ENCODE data around the gene UBAP1L. TPM values are rescaled to one million over a fixed set of nuclear protein-coding genes. Genes with fewer than 3 reads are reported as not detected.
A peak's percentile ranks its signal among the peaks of the same experiment; 100 is the strongest.
"Not testable (repeated sequence)": the region's sequence is repeated elsewhere in the genome, so short reads cannot be mapped to it uniquely, and the experiment has no call there.

The UBAP1L gene
- total RNA-seq, 3 donors from 2014 or later = 5.2 to 6.1 (median 5.9) TPM

DNA sequence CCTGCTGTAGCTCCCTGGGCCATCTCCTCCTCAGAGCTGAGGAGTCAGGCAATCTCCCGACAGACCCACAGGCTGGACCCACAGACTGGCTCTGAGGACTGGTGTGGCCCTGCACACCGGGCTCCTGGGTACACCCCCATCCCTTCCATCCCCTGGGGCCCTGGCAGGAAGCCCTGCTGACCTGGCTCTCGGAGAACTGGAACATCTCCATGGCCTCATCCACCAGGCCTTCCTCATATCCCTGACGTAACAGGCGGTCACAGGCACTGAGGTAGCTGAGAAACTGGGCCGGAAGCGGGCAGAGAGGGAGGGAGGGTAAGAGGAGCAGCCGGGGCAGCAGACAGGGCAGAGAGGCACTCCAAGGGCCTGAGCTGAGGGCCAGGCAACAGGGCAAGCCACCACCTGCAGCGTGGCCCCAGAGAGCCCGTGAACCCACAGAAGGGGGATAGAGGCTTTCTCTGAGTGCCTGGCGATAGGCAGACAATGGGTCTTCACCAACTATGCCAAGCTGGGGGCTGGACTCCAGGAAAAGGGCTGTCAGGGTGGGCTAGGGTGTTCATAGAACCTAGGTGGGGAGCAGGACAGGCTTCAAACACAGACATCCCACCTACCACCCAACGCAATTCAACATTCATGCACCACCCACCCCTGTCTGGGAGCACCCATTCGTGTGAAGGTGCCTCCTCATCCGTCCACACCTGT lies 20.6 kb downstream of the UBAP1L start:
- no peak for DNase-seq
- H3K36me3 Mint-ChIP-seq (ENCODE audit: insufficient read depth) = peaks cover 15% of the 10 kb centered on the region
- no peaks in the 10 kb centered on the region for H3K27me3 Mint-ChIP-seq (ENCODE audit: low read depth)
- no peaks in the 10 kb centered on the region for H3K9me3 Mint-ChIP-seq
- ATAC-seq = no peak
- no peak overlapping the region for H3K4me3 Mint-ChIP-seq
- H3K4me1 Mint-ChIP-seq (ENCODE audit: low read depth) = no peaks in the 10 kb centered on the region

DNA sequence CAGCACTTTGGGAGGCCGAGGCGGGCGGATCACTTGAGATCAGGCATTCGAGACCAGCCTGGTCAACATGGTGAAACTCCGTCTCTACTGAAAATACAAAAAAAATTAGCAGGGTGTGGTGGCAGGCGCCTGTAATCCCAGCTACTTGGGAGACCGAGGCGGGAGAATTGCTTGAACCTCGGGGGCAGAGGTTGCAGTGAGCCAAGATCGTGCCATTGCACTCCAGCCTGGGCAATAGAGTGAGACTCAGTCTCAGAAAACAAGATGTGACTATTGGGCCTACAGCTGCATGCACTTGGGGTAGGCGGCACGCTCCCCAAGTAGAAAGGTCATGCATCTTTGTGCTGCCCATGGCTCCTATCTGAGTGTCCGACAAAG lies 21.2 kb downstream of the UBAP1L start:
- not testable (repeated sequence) for H3K4me1 Mint-ChIP-seq (ENCODE audit: low read depth); H3K4me3 Mint-ChIP-seq; DNase-seq; ATAC-seq; H3K27me3 Mint-ChIP-seq (ENCODE audit: low read depth); H3K9me3 Mint-ChIP-seq
- H3K36me3 Mint-ChIP-seq (ENCODE audit: insufficient read depth) = peaks cover 11% of the 10 kb centered on the region

GRCh38 chr15:65092911-65093792 lies 21.8 kb downstream of the UBAP1L start:
- Mint-ChIP-seq H3K27me3 (ENCODE audit: low read depth) (no peaks in the 10 kb centered on the region), H3K4me1 (ENCODE audit: low read depth) (no peaks in the 10 kb centered on the region), H3K4me3 (no peak overlapping the region), H3K36me3 (ENCODE audit: insufficient read depth) (peaks cover 6% of the 10 kb centered on the region), H3K9me3 (no peaks in the 10 kb centered on the region)
- no peak for ATAC-seq
- DNase-seq = no peak

DNA sequence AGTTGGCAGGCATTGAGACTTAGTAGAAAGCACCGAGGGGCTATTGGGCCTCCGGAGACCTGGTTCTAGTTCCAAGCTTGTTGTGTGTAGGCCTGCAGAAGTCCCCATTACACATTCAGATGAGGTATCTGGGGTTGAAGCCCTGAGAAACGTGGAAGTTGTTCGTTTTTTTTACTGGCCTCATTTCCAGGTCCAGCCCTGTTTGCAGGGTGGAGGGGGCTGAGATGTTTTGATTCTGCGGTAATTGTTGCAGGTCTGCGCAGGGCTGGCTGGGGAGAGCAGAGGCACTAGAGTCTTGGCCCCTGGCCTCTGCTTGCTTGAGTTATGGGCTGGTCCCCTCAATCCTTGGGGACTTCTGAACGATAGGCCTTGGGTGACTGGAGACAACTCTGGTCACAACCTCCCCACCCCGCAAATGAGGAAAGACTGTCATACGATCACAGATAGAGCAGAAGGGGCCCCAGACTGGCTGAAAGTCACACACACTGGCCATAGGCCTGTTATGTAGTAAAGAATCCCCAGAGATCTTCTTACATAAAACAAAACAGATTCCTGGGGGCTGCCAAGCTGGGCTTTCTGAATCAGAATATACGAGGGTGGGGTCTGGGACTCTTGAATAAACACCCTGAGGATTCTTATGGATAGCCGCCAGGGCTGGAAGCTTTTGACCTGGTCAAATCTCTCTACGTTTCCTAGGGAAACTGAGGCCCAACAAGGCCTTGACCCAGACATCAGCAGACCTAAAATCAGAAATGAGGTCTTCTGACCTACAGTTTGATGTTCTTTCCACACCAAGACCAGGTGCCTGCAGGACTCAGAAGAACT lies 22.8 kb downstream of the UBAP1L start:
- Mint-ChIP-seq H3K4me3 (no peak overlapping the region), H3K36me3 (ENCODE audit: insufficient read depth) (peaks cover 4% of the 10 kb centered on the region), H3K4me1 (ENCODE audit: low read depth) (no peaks in the 10 kb centered on the region), H3K9me3 (no peaks in the 10 kb centered on the region), H3K27me3 (ENCODE audit: low read depth) (no peaks in the 10 kb centered on the region)
- DNase-seq (no peak), ATAC-seq (no peak)

DNA sequence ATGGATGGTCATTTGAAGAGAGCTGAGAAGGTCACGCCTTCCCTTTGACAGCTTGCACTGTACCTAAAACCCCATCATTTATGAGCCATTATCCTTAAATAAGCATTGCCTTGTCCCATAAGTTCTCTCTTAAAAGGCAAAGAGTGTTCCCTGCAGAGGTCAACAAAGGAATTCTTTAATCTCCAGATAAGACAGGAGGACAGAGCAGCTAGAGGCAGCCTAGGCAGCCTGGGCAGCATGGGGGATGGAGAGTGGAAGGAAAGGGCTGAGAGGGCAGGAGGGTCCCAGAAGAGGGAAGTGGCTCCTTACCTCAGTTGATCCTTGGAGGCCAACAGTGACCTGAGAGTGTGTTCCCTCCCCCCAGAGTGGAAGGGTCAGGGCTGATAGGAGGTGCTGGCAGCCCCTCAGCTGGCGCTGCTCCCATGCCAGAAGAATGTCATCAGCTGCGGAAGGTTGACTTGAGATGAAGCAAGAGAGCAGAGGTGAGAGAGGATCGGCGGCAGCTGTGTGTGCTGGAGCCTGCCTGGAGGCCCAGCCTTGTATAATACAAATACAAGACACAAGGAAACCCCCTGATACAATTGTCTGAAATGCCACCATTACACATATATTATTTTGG lies 25.7 kb downstream of the UBAP1L start:
- H3K9me3 Mint-ChIP-seq = no peaks in the 10 kb centered on the region
- H3K4me3 Mint-ChIP-seq = no peak overlapping the region
- DNase-seq (no peak), ATAC-seq (no peak)
- no peaks in the 10 kb centered on the region for H3K27me3 Mint-ChIP-seq (ENCODE audit: low read depth)
- no peaks in the 10 kb centered on the region for H3K36me3 Mint-ChIP-seq (ENCODE audit: insufficient read depth)
- no peaks in the 10 kb centered on the region for H3K4me1 Mint-ChIP-seq (ENCODE audit: low read depth)

- no peaks in the 10 kb centered on the region for H3K4me1 Mint-ChIP-seq (ENCODE audit: low read depth)
- H3K36me3 Mint-ChIP-seq (ENCODE audit: insufficient read depth) = no peaks in the 10 kb centered on the region
- H3K4me3 Mint-ChIP-seq = no peak overlapping the region
- no peaks in the 10 kb centered on the region for H3K9me3 Mint-ChIP-seq
- DNase-seq = no peak
- no peaks in the 10 kb centered on the region for H3K27me3 Mint-ChIP-seq (ENCODE audit: low read depth)
- ATAC-seq = no peak
These were observed 26.4 kb downstream of the UBAP1L start for GRCh38 chr15:65088643-65089021.

DNA sequence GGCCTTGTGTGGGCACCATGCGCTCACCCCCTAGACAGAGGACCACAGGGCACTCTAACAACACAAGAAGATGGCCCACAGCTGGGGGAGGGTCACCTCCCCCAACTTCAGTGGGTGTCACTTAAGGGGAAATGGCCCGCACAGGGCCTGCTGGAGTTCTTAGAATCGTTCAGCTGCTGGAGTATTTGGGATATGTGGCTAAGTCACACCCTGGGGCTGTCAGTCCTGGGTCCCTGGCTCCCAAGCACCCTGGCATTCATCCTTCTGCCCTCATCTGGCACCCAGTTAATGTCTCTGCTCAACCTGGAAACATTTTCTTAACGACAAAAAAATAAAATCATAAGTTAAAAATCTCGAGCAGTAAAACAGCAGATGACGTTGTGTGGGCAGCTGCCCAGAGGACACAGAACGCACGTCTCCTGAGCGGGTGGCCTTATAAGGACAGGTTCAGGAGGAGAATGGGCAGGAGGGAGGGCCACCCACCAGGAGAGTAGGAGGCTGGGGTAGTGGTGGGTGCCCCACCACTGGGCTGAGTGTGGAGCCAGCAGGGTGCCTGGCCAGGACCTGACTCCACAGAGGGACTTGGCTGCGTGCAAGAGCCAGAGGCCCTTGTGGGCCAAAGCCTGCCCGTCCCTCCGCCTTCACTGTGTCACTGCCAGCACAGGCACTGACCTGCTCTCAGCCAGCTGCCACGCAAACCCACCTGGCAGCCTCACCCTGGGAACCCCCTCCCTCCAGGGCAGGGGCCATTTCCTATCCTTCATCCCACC lies 26.9 kb downstream of the UBAP1L start:
- Mint-ChIP-seq H3K4me1 (ENCODE audit: low read depth) (no peaks in the 10 kb centered on the region), H3K36me3 (ENCODE audit: insufficient read depth) (no peaks in the 10 kb centered on the region), H3K4me3 (no peak overlapping the region), H3K27me3 (ENCODE audit: low read depth) (no peaks in the 10 kb centered on the region), H3K9me3 (no peaks in the 10 kb centered on the region)
- ATAC-seq (no peak), DNase-seq (no peak)

GRCh38 chr15:65087411-65087810 lies 27.6 kb downstream of the UBAP1L start:
- peaks cover 6% of the 10 kb centered on the region for H3K4me1 Mint-ChIP-seq (ENCODE audit: low read depth)
- no peaks in the 10 kb centered on the region for H3K27me3 Mint-ChIP-seq (ENCODE audit: low read depth)
- ATAC-seq (no peak), DNase-seq (no peak)
- H3K9me3 Mint-ChIP-seq = no peaks in the 10 kb centered on the region
- H3K4me3 Mint-ChIP-seq = no peak overlapping the region
- H3K36me3 Mint-ChIP-seq (ENCODE audit: insufficient read depth) = no peaks in the 10 kb centered on the region

- peaks cover 13% of the 10 kb centered on the region for H3K4me1 Mint-ChIP-seq (ENCODE audit: low read depth)
- H3K4me3 Mint-ChIP-seq = no peak overlapping the region
- DNase-seq = no peak
- peak; percentile 39 for ATAC-seq
- no peaks in the 10 kb centered on the region for H3K27me3 Mint-ChIP-seq (ENCODE audit: low read depth)
- H3K36me3 Mint-ChIP-seq (ENCODE audit: insufficient read depth) = no peaks in the 10 kb centered on the region
- H3K9me3 Mint-ChIP-seq = no peaks in the 10 kb centered on the region
These were observed 28.3 kb downstream of the UBAP1L start for GRCh38 chr15:65086680-65087111.

DNA sequence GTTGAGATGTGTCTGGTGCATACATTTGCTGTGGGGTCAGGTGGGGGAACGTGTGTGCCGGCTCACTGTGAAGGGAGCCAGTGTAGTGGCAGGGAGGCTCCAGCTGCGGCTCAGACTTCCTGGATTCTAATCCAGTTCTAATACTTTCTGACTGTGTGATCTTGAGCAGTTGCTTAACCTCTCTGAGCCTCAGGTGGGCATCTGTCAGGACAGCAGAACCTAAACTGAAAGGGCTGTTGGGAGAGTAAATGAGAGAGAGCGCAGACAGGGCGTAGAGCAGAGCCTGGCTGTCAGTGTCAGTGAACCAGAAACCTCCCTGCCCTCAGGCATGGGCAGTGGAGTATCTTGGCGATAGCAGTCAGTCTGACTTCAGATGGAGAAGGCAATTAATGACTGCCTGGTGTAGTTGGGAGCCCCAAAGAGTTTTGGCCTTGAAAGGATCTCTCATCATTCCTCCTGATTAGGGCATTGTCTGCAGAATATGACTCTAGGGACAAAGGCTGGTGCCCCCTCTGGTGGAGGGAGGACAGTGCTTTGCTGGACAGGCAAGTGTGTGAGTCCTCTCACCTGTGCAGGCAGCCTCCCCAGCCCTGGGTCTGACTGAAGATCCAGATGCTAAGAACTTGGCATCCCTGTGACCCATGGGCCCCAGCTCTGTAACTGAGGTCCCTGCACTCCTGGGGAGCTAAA lies 28.9 kb downstream of the UBAP1L start:
- Mint-ChIP-seq H3K27me3 (ENCODE audit: low read depth) (no peaks in the 10 kb centered on the region), H3K4me3 (no peak overlapping the region), H3K36me3 (ENCODE audit: insufficient read depth) (no peaks in the 10 kb centered on the region), H3K4me1 (ENCODE audit: low read depth) (peaks cover 15% of the 10 kb centered on the region), H3K9me3 (no peaks in the 10 kb centered on the region)
- ATAC-seq (no peak), DNase-seq (no peak)

DNA sequence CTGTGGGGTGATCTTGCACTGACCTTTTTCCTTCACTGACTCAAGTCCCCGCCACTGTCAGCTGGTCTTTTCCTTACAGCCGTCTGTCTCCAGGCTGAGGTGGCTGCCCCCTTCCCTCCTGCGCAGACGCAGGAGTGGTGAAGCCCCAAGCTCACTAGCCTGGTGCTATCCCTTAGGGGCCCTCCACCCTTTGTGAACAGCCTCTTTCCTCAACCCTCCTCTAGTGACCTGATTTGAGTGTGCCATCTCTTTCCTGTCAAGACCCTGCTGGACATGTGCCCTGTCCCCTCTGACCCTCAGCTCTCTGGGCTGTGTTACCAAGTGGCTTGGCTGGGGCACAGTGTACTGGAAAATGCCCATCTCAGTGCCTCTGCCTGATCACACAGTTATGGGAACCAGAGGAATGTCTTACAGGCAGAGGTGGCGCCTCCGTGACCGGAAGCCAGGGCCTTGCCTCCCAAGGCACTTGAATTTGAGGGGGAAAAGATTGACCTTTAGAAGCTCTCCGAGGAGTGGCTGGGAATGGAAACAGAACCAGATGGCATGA lies 29.7 kb downstream of the UBAP1L start:
- DNase-seq = no peak
- ATAC-seq = no peak
- no peak overlapping the region for H3K4me3 Mint-ChIP-seq
- H3K27me3 Mint-ChIP-seq (ENCODE audit: low read depth) = no peaks in the 10 kb centered on the region
- H3K36me3 Mint-ChIP-seq (ENCODE audit: insufficient read depth) = no peaks in the 10 kb centered on the region
- H3K4me1 Mint-ChIP-seq (ENCODE audit: low read depth) = peaks cover 15% of the 10 kb centered on the region
- no peaks in the 10 kb centered on the region for H3K9me3 Mint-ChIP-seq

- Mint-ChIP-seq H3K4me3 (no peak overlapping the region), H3K4me1 (ENCODE audit: low read depth) (peaks cover 15% of the 10 kb centered on the region), H3K27me3 (ENCODE audit: low read depth) (no peaks in the 10 kb centered on the region), H3K36me3 (ENCODE audit: insufficient read depth) (no peaks in the 10 kb centered on the region), H3K9me3 (no peaks in the 10 kb centered on the region)
- no peak for ATAC-seq
- no peak for DNase-seq
These were observed 30.3 kb downstream of the UBAP1L start for GRCh38 chr15:65084500-65085206.
